BE2C (cell line): ENCODE measurements around the gene PPM1L.

Source experiments
- DNase-seq: peaks from one replicate; pipeline ENCODE4 v3.0.0-alpha.2; 2020
- H3K27me3 ChIP-seq: fragments of 250-450 bp; sonication (Bioruptor Pico); 2 replicates; pipeline ENCODE4 v1.5.1; 2020; ENCODE audit warnings: mild to moderate bottlenecking
- H3K36me3 ChIP-seq: fragments of 250-450 bp; sonication (Bioruptor Pico); 2 replicates; pipeline ENCODE4 v1.5.1; 2020; ENCODE audit warnings: mild to moderate bottlenecking
- H3K4me1 ChIP-seq: fragments of 250-450 bp; sonication (Bioruptor Pico); 2 replicates; pipeline ENCODE4 v1.5.1; 2020
- H3K4me3 ChIP-seq: 2 replicates; pipeline ENCODE4 v1.5.1; 2011; ENCODE audit warnings: low read depth, low read length
- H3K9me3 ChIP-seq: fragments of 250-450 bp; sonication (Bioruptor Pico); 2 replicates; pipeline ENCODE4 v1.5.1; 2020
- TF ChIP-seq, protein P1 (sequence below): IDR thresholded peaks from 2 replicates; pipeline ENCODE4 v1.5.1; 2012; ENCODE audit warnings: mild to moderate bottlenecking, low read depth, low read length

PPM1L gene

DNA sequence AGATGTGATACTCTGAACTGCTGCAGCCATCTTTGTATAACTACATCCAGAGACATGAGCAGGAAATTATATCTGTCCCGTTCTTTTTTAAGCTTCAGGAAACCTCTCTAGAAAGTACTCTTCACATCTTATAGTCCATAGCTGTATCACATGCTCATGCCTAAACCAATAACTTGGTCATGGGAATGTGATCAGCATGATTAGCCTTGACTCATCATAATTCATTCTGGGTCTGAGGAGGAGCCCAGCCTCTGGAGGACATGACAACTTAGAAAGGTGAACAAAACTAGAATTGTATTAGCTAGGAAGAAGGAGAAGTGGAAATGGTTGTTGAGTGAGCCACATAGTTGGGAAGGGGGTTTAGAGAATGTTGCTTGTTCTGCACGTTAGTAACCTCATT is 12.9 kb downstream of the PPM1L start:
- H3K27me3 ChIP-seq, result no peaks in the 10 kb centered on the region
- DNase-seq, result no peak
- H3K4me1 ChIP-seq, result peaks cover 30% of the 10 kb centered on the region
- no peaks in the 10 kb centered on the region for H3K9me3 ChIP-seq
- H3K4me3 ChIP-seq, result no peak overlapping the region
- no peaks in the 10 kb centered on the region; the same call in 1 of the 2 replicates for H3K36me3 ChIP-seq
- TF ChIP-seq, protein P1, sequence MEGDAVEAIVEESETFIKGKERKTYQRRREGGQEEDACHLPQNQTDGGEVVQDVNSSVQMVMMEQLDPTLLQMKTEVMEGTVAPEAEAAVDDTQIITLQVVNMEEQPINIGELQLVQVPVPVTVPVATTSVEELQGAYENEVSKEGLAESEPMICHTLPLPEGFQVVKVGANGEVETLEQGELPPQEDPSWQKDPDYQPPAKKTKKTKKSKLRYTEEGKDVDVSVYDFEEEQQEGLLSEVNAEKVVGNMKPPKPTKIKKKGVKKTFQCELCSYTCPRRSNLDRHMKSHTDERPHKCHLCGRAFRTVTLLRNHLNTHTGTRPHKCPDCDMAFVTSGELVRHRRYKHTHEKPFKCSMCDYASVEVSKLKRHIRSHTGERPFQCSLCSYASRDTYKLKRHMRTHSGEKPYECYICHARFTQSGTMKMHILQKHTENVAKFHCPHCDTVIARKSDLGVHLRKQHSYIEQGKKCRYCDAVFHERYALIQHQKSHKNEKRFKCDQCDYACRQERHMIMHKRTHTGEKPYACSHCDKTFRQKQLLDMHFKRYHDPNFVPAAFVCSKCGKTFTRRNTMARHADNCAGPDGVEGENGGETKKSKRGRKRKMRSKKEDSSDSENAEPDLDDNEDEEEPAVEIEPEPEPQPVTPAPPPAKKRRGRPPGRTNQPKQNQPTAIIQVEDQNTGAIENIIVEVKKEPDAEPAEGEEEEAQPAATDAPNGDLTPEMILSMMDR, result no peak

DNA sequence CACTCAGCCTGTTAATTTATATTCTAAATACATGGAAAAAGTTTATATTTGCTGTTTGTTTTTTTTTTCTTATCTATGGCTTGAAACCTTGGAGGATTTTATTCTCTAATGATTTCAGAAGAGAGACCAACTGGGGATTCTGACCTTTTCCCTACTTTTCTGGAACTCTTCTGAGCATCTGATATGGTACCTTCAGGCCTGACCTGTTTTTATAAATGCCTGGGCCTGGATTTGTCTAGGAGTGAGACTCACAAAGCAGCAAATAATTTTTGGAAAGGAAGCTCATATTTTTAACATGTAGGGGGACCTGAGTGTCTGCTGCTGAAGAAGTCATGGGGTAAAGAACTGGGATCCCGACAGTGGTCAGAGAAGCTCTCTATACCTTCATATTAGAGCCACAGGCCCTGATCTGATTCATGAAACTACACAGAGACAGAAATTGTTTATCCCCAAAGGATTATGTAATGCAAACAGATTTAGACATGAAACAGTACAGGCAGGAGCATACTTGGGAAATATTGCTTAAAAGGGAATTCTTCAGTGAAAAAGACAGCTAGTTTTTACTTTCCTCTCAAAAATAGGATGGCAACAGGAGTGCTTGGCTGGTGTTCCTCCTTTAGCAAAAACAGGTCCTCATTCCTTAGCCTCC is 15.9 kb downstream of the PPM1L start:
- DNase-seq, result peak; percentile 16
- Histone ChIP-seq H3K36me3 (no peaks in the 10 kb centered on the region; the same call in 1 of the 2 replicates), H3K4me3 (no peak overlapping the region), H3K27me3 (no peaks in the 10 kb centered on the region), H3K9me3 (no peaks in the 10 kb centered on the region), H3K4me1 (peaks cover 29% of the 10 kb centered on the region)
- TF ChIP-seq, protein P1, result no peak

DNA sequence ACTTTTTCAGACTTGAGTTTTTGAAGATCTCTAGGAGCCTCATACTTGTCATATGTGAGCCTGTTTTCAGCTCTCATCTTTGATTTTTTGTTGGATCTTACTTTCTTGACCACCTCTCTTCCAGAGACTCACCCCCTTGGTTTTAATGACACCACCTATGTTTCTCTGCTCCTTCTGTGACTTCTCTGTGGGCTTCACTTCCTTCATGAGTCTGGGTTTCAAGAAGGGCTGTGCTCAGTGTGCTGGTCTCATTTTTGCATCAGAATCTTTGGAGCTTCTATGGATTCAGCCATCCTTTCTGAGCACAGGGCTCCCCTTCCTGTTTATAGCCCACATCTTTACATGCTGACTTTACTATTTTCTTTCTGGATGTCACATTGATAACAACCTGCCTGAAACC is 17.7 kb downstream of the PPM1L start:
- TF ChIP-seq, protein P1, result no peak
- Histone ChIP-seq H3K27me3 (no peaks in the 10 kb centered on the region), H3K4me3 (no peak overlapping the region), H3K36me3 (no peaks in the 10 kb centered on the region; the same call in 1 of the 2 replicates), H3K4me1 (peaks cover 24% of the 10 kb centered on the region), H3K9me3 (no peaks in the 10 kb centered on the region)
- DNase-seq, result no peak

DNA sequence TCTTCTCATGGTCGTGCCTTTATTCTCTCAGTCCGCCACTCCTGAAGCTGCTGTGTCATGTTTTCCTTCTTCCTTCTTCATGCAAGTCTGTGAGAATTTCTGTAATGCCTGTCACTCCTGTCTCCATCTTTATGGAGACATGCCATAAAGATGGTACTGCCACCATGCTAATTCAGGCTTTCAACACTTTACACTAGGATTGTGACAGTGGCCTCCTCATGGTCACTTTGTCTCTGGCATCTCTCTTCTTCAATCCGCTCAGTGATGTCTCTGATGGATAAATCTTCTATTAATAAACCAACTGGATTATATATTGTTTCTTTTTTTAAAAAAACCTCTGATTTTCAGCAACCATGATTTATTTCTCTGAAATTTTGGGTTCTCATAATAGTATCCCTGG is 18.1 kb downstream of the PPM1L start:
- Histone ChIP-seq H3K27me3 (no peaks in the 10 kb centered on the region), H3K9me3 (no peaks in the 10 kb centered on the region), H3K4me1 (peaks cover 20% of the 10 kb centered on the region), H3K4me3 (no peak overlapping the region), H3K36me3 (no peaks in the 10 kb centered on the region)
- DNase-seq, result no peak
- TF ChIP-seq, protein P1, result no peak

DNA sequence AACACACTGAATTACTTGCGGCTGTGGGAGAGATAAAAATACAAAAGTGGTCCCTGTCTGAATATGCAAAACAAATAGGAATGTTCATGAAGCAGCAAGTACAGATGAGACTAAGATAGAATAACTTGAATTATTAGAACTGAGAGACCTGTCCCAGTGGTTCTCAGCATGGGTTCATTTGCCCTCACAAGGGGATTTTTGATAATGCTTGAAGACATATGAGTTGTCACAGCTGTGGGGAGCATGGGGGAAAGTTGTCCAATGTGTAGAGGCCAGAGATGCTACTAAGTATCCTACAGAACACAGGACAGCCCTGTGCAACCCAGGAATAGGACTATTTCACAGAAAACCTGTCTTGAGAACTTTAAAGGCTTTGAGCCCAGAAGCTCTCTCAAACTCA is 22.4 kb downstream of the PPM1L start:
- Histone ChIP-seq H3K9me3 (no peaks in the 10 kb centered on the region), H3K4me1 (peaks cover 12% of the 10 kb centered on the region)

DNA sequence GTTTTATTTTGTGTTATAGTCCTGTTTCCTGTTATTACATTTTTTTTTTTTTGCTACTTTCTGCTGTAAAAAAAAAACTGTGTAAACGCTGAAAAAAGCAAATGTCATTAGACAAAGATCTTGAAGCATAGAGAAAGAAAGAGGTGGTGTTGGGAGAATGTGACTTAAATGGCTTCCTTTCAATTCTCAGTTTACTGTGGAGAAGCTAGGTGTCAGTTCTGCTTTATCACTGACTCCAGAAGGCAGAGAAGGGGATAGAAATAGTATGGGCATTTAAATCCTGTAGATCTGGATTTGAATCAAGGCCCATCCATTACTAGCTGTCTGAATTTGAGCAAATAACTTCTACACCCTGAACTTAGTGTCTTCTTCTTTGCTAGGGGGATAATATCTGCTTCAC is 23.0 kb downstream of the PPM1L start:
- Histone ChIP-seq H3K36me3 (no peaks in the 10 kb centered on the region), H3K4me1 (peaks cover 7% of the 10 kb centered on the region), H3K9me3 (no peaks in the 10 kb centered on the region), H3K4me3 (no peak overlapping the region), H3K27me3 (no peaks in the 10 kb centered on the region)
- TF ChIP-seq, protein P1, result no peak
- DNase-seq, result no peak

More for the DNA sequence above, 22.4 kb downstream of the PPM1L start:
- Histone ChIP-seq H3K4me3 (no peak overlapping the region), H3K36me3 (no peaks in the 10 kb centered on the region), H3K27me3 (no peaks in the 10 kb centered on the region)
- TF ChIP-seq, protein P1, result no peak
- no peak for DNase-seq
